IPS DF 4.7 (cell line): Measurements from ENCODE around the gene MTHFR.
A peak's percentile ranks its signal among the peaks of the same experiment; 100 is the strongest.
"Not testable (repeated sequence)": the region's sequence is repeated elsewhere in the genome, so short reads cannot be mapped to it uniquely, and the experiment has no call there.

Experiments used
- DNase-seq: peaks from one replicate; pipeline ENCODE4 v3.0.0-alpha.2; 2013; ENCODE audit warnings: low spot score; ENCODE audit errors: extremely low read depth

The MTHFR gene

GRCh38 chr1:11833497-11833896, 27.7 kb upstream of the MTHFR start:
- DNase-seq: no peak

- no peak for DNase-seq
These were observed 26.4 kb upstream of the MTHFR start for GRCh38 chr1:11831945-11832725.

GRCh38 chr1:11828511-11828910, 22.7 kb upstream of the MTHFR start:
- no peak for DNase-seq

- DNase-seq: no peak
These were observed 21.2 kb upstream of the MTHFR start for GRCh38 chr1:11826946-11827345.

GRCh38 chr1:11825131-11825530, 19.4 kb upstream of the MTHFR start:
- DNase-seq: no peak

GRCh38 chr1:11823366-11824137, 17.8 kb upstream of the MTHFR start:
- DNase-seq: no peak

GRCh38 chr1:11822091-11822490, 16.3 kb upstream of the MTHFR start:
- no peak for DNase-seq

GRCh38 chr1:11817192-11817591, 11.4 kb upstream of the MTHFR start:
- DNase-seq: no peak

- no peak for DNase-seq
These were observed 7.3 kb upstream of the MTHFR start for GRCh38 chr1:11813021-11813420.

GRCh38 chr1:11807133-11807532, 1.4 kb upstream of the MTHFR start:
- DNase-seq: no peak

- DNase-seq: no peak
These were observed 658 bp upstream of the MTHFR start for GRCh38 chr1:11806307-11806936.

- no peak for DNase-seq
These were observed 920 bp downstream of the MTHFR start for GRCh38 chr1:11804666-11805421.

- DNase-seq: not testable (repeated sequence)
These were observed 1.7 kb downstream of the MTHFR start for GRCh38 chr1:11803924-11804665.

- DNase-seq: peak; percentile 79
These were observed 2.5 kb downstream of the MTHFR start for GRCh38 chr1:11802973-11803885.

GRCh38 chr1:11802616-11802972, 3.2 kb downstream of the MTHFR start:
- no peak for DNase-seq

GRCh38 chr1:11800756-11801433, 4.9 kb downstream of the MTHFR start:
- no peak for DNase-seq

- DNase-seq: no peak
These were observed 5.4 kb downstream of the MTHFR start for GRCh38 chr1:11800391-11800755.

GRCh38 chr1:11799896-11800295, 5.9 kb downstream of the MTHFR start:
- no peak for DNase-seq

- no peak for DNase-seq
These were observed 6.7 kb downstream of the MTHFR start for GRCh38 chr1:11799099-11799498.
